ENCODE results near the gene TKTL1.
"Not testable (repeated sequence)": the region's sequence is repeated elsewhere in the genome, so short reads cannot be mapped to it uniquely, and the experiment has no call there.

- TF ChIP-seq, protein P1, sequence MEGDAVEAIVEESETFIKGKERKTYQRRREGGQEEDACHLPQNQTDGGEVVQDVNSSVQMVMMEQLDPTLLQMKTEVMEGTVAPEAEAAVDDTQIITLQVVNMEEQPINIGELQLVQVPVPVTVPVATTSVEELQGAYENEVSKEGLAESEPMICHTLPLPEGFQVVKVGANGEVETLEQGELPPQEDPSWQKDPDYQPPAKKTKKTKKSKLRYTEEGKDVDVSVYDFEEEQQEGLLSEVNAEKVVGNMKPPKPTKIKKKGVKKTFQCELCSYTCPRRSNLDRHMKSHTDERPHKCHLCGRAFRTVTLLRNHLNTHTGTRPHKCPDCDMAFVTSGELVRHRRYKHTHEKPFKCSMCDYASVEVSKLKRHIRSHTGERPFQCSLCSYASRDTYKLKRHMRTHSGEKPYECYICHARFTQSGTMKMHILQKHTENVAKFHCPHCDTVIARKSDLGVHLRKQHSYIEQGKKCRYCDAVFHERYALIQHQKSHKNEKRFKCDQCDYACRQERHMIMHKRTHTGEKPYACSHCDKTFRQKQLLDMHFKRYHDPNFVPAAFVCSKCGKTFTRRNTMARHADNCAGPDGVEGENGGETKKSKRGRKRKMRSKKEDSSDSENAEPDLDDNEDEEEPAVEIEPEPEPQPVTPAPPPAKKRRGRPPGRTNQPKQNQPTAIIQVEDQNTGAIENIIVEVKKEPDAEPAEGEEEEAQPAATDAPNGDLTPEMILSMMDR (IDR thresholded peaks at IDR 0.05) = not testable (repeated sequence)
- TF ChIP-seq POLR2AphosphoS5, POLR2A, EP300 (IDR thresholded peaks at IDR 0.05): not testable (repeated sequence)
These were observed 7.4 kb downstream of the TKTL1 start for GRCh38 chrX:154302998-154303397.
